ENCODE data around the gene MRPL38.

MRPL38 gene

DNA sequence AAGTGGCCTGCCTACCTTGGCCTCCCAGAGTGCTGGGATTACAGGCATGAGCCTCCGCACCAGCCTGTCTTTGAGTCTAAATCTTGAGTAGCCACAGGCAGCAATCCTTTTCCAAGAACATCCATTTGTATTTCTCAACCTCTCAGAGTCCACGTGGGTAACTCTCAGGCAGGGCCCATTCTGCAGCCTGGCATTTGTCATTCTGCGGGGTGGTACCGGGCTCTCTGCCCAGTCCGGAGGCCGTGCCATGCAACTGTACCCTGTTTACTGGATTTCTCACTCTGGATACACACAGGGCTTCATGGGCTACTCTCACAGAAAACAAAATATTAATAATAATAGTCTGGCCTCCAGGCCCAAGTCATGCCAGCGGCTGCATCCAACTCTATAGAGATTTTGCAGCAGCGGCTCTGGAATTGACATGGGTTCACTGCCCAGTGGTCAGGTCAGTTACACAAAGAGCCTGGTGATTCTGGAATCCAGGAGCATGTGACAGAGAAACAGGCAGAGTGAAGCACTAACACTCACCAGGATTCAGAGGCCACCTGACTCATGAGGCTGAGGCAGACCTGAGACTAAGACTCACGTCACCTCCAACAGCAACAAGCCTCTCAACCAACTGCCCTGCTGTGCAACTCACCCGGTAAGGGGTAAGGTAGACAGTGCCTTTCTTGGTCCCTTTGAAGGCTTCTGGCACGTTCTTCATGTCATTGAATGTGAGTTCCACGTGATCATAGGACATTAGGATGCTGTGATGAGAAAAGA is 53.6 kb downstream of the MRPL38 start:
- no peak for DNase-seq

DNA sequence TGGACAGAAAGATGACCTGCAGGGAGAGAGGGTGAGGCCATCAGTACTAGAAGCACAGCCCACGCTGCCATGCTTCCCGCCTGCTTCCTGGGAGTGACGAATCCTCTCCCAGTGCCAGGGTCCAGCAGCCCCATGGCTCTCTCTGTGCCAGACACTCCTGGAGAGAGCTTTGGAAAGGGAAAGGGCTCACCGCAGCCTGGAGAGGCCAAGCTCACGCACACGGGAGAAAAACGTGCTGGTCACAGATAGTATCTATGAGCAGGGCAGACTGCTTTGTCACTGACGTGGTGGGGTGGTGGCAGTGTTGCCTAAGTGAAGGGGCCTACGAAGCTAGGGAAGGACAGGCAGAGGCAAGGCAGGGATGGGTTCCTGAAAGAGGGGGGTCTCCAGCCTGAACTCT is 55.0 kb downstream of the MRPL38 start:
- no peak for DNase-seq

DNA sequence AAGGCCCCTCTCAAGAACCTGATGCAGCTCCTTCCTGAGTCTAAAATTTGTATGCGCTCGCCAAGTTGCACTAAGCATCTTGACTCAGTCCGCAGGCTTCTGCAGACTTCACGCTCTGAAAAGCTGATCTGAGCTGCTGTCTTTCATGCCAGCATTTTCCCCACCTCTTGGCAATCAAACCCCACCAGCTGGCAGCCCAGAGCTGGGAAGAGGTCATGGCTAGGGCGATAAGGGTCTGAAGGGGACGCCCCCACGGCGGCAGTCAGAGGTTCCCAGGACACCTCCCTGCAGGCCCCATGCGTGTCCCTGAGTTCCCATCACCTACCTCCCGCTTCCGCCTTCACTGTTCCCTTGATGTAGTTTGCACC is 55.4 kb downstream of the MRPL38 start:
- no peak for DNase-seq

Measured in inflammatory macrophage treated with lipopolysaccharide for 4 hours (primary cell).